Smooth muscle cell (in vitro differentiated cells): ENCODE measurements around the gene TNFAIP2. TPM values are rescaled to one million over a fixed set of nuclear protein-coding genes. Genes with fewer than 3 reads are reported as not detected.
A peak's percentile ranks its signal among the peaks of the same experiment; 100 is the strongest.

Experiments used
- DNase-seq: peaks from one replicate; lab custom pipeline; 2025; ENCODE audit not compliant: unreplicated experiment; lab: John Stamatoyannopoulos, UW
- H2AFZ ChIP-seq: fragments of 200-600 bp; sonication (generic); 2 replicates; pipeline ENCODE4 v1.6.0; 2016; ENCODE audit warnings: antibody characterized with exemption, low read depth, mild to moderate bottlenecking
- H3F3A ChIP-seq: fragments of 200-600 bp; sonication (generic); 2 replicates; pipeline ENCODE4 v1.6.0; 2017; ENCODE audit warnings: antibody characterized with exemption, low read depth
- H3K27ac ChIP-seq: fragments of 200-600 bp; sonication (generic); 2 replicates; pipeline ENCODE4 v1.5.1; 2016; ENCODE audit warnings: low read depth, mild to moderate bottlenecking
- H3K27me3 ChIP-seq: fragments of 200-600 bp; sonication (generic); 2 replicates; pipeline ENCODE4 v1.6.1; 2016; ENCODE audit warnings: low read depth, mild to moderate bottlenecking
- H3K36me3 ChIP-seq: fragments of 200-600 bp; sonication (generic); 2 replicates; pipeline ENCODE4 v1.5.1; 2016; ENCODE audit warnings: low read depth
- H3K4me1 ChIP-seq: fragments of 200-600 bp; sonication (generic); 2 replicates; pipeline ENCODE4 v1.5.1; 2016; ENCODE audit warnings: low read depth
- H3K4me2 ChIP-seq: fragments of 200-600 bp; sonication (generic); 2 replicates; pipeline ENCODE4 v1.6.0; 2016; ENCODE audit warnings: mild to moderate bottlenecking
- H3K4me3 ChIP-seq: fragments of 200-600 bp; sonication (generic); 2 replicates; pipeline ENCODE4 v1.5.1; 2016; ENCODE audit warnings: mild to moderate bottlenecking
- H3K79me2 ChIP-seq: fragments of 200-600 bp; sonication (generic); 2 replicates; pipeline ENCODE4 v1.6.0; 2016; ENCODE audit warnings: low read depth, mild to moderate bottlenecking
- H3K9ac ChIP-seq: fragments of 200-600 bp; sonication (generic); 2 replicates; pipeline ENCODE4 v1.6.0; 2016; ENCODE audit warnings: low read depth
- H3K9me3 ChIP-seq: fragments of 200-600 bp; sonication (generic); replicated peaks from 2 replicates; pipeline ENCODE4 v1.5.1; 2016; ENCODE audit warnings: low read depth
- H4K20me1 ChIP-seq: fragments of 200-600 bp; sonication (generic); 2 replicates; pipeline ENCODE4 v1.6.0; 2016; ENCODE audit warnings: low read depth
- WGBS: methylation state at CpG from one replicate; pipeline ENCODE4 v1.1.7; 2016; ENCODE audit warnings: low lambda C conversion rate; 5-methylcytosine and 5-hydroxymethylcytosine counted together
- polyA plus RNA-seq: library from polyadenylated mRNA; unstranded; fragments of >200 nt; fragmentation: Nextera tagmentation; extraction: Ambion mirVana; gene quantifications from 2 replicates; pipeline ENCODE4 v1.2.1, GENCODE V29; 2016
- total RNA-seq: library from RNA; depleted of rRNA; stranded (reverse); fragments of >200 nt; gene quantifications from 2 replicates; pipeline ENCODE4 v1.2.3, GENCODE V29; 2014
- TF ChIP-seq, protein P1 (sequence below): fragments of 200-600 bp; sonication (generic); IDR thresholded peaks from 2 replicates; pipeline ENCODE4 v1.5.1; 2017; ENCODE audit warnings: borderline replicate concordance, mild to moderate bottlenecking, antibody characterized with exemption; ENCODE audit not compliant: insufficient read depth, poor library complexity, severe bottlenecking

TNFAIP2 gene
- total and polyA plus RNA-seq, 2 experiments from 2014 or later: 35.7 to 76.5 TPM

DNA sequence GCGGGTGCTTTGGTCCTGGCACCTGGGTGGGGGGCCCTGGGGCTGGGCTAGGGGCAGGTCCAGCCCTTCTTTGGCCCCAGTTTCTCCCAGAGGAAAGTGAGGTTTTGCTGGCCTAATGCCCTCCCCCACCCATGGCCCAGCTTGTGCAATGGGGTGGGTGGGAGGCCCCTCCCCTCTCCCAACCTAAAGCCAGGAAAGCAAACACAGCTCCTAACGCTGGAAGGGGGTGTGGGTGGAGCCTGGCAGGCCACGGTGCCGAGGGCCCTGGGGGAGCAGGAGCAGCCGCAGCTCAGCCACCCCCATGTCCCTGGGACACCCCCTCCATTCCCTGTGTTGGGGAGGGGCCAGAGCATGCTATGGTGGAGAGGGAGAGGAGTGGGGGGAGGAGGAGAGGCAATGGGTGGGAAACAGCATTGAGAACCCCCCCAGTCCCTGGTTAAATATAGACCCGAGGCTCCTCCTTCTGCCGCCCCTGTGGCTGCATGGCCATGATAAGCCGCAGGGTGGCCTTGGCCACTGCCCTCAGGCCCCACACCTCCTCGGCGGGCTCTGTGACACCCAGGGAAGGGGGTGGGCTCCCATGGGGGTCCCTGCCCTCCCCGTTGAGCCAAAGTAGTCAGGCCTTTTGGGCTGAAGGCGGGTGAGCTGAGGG lies 24.1 kb upstream of the TNFAIP2 start:
- no peaks in the 10 kb centered on the region for H3K79me2 ChIP-seq
- no peak overlapping the region for H3K4me2 ChIP-seq
- peaks cover 10% of the 10 kb centered on the region for H3K27me3 ChIP-seq
- no peak overlapping the region for H3K9ac ChIP-seq
- H3F3A ChIP-seq: no peaks in the 10 kb centered on the region
- no peaks in the 10 kb centered on the region for H4K20me1 ChIP-seq
- no peak overlapping the region for H3K27ac ChIP-seq
- H3K4me3 ChIP-seq: no peak overlapping the region
- TF ChIP-seq, protein P1, sequence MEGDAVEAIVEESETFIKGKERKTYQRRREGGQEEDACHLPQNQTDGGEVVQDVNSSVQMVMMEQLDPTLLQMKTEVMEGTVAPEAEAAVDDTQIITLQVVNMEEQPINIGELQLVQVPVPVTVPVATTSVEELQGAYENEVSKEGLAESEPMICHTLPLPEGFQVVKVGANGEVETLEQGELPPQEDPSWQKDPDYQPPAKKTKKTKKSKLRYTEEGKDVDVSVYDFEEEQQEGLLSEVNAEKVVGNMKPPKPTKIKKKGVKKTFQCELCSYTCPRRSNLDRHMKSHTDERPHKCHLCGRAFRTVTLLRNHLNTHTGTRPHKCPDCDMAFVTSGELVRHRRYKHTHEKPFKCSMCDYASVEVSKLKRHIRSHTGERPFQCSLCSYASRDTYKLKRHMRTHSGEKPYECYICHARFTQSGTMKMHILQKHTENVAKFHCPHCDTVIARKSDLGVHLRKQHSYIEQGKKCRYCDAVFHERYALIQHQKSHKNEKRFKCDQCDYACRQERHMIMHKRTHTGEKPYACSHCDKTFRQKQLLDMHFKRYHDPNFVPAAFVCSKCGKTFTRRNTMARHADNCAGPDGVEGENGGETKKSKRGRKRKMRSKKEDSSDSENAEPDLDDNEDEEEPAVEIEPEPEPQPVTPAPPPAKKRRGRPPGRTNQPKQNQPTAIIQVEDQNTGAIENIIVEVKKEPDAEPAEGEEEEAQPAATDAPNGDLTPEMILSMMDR: no peak
- no peaks in the 10 kb centered on the region for H3K36me3 ChIP-seq
- H3K4me1 ChIP-seq: no peaks in the 10 kb centered on the region
- no peaks in the 10 kb centered on the region for H3K9me3 ChIP-seq
- peak overlapping the region; percentile 8 for H2AFZ ChIP-seq
- no peak for DNase-seq
- 52% methylated on average over 10 of the region's 12 CpGs for WGBS

DNA sequence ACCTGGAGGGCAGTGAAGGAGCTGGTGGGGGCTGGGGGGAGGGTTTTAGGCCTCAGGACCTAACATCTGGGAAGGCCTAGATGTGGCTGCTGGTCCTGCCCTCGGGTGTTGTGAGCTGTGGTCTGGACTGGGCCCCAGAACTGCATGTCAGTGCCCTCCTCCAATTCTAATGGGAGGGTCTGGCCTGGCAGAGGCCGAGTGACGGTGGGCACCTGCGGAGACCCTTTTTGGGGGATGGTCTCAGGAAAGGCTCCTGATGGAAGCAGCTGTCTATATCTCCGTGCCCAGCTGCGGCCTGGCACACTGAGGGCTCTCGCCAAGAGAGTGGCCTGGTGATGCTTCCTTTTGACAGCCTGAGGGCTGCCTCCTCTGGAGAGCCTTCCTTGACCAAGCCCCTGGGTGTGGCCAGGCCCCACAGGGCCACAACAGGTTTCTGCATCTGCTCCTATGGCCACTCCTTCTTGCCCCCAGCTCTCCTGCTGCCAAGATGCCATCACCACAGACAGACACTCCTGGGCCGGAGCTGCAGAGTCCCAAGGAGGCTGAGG lies 23.5 kb upstream of the TNFAIP2 start:
- Histone ChIP-seq H3K79me2 (no peaks in the 10 kb centered on the region), H3K9me3 (no peaks in the 10 kb centered on the region), H3K4me2 (no peak overlapping the region), H4K20me1 (no peaks in the 10 kb centered on the region), H3K27ac (no peak overlapping the region), H3K36me3 (no peaks in the 10 kb centered on the region), H3K27me3 (peaks cover 16% of the 10 kb centered on the region), H3K9ac (no peak overlapping the region), H2AFZ (no peak overlapping the region), H3F3A (no peaks in the 10 kb centered on the region), H3K4me3 (no peak overlapping the region), H3K4me1 (no peaks in the 10 kb centered on the region)
- DNase-seq: no peak
- WGBS: 93% methylated on average over 7 of the region's 8 CpGs
- TF ChIP-seq, protein P1: no peak

DNA sequence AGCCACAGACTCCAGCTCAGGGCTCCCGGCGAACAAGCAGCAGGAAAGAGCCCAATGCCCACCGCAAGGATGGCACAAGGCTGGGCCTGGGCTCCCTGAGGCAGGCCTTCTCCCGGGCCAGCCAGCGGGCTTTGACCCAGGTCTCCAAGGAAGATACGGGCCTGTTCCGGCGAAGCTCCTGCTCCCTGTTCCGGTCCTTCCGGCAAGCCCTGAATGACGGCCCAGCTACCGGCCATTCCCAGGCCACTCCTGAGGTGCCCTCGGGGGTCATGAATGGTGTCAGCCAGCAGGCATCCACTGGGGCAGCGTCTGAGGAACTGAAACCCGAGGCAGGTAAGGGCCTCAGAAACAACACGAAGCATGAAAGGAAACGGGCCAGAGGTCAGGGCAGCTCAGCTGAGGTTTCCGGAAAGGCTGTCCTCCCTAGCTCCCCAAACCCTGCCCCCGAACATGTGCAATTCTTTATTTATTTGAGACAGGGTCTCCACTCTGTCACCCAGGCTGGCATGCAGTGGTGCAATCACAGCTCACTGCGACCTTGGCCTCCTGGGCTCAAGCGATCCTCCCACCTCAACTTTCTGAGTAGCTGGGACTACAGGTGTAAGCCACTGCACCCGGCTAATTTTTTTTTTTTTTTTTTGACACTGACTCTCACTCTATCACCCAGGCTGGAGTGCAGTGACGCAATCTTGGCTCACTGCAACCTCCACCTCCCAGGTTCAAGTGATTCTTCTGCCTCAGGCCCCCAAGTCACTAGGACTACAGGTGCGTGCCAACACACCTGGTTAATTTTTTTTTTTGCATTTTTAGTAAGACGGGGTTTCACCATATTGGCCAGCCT lies 22.8 kb upstream of the TNFAIP2 start:
- WGBS: 80% methylated on average over 25 of the region's 25 CpGs
- no peaks in the 10 kb centered on the region for H3K36me3 ChIP-seq
- TF ChIP-seq, protein P1: no peak
- no peaks in the 10 kb centered on the region for H3K79me2 ChIP-seq
- no peak overlapping the region for H3K4me2 ChIP-seq
- no peaks in the 10 kb centered on the region for H3K9me3 ChIP-seq
- H3K27ac ChIP-seq: no peak overlapping the region
- H3K9ac ChIP-seq: no peak overlapping the region
- H3F3A ChIP-seq: no peaks in the 10 kb centered on the region
- H3K4me3 ChIP-seq: no peak overlapping the region
- DNase-seq: no peak
- H3K4me1 ChIP-seq: no peaks in the 10 kb centered on the region
- no peak overlapping the region for H2AFZ ChIP-seq
- no peaks in the 10 kb centered on the region for H4K20me1 ChIP-seq
- H3K27me3 ChIP-seq: peaks cover 17% of the 10 kb centered on the region
